HepG2 (cell line): ENCODE measurements around the gene CDRT15. TPM values are rescaled to one million over a fixed set of nuclear protein-coding genes. Genes with fewer than 3 reads are reported as not detected.

ENCODE experiments used
- CEBPB ChIP-seq: IDR thresholded peaks from 2 replicates; pipeline ENCODE4 v1.6.1; 2011; ENCODE audit warnings: low read depth, low read length, improper control_type of control experiment, borderline replicate concordance
- CEBPG ChIP-seq: IDR thresholded peaks from 2 replicates; pipeline ENCODE4 v1.6.1; 2016
- DMAP1 ChIP-seq: IDR thresholded peaks from 2 replicates; pipeline ENCODE4 v1.6.1; 2016
- FOXA1 ChIP-seq, 2 experiments: fragments of 450-650 bp in 1 of 2; sonication (generic) in 1 of 2; formaldehyde crosslinking in 1 of 2; IDR thresholded peaks; 2 replicates each; pipeline versions ENCODE4 v1.4.0 to v1.6.1; 2016 to 2020; ENCODE audit warnings: missing genetic modification reagents in 1 of 2
- FOXO1 ChIP-seq: sonication (generic); formaldehyde crosslinking; IDR thresholded peaks from 2 replicates; pipeline ENCODE4 v1.4.0; 2020; ENCODE audit warnings: missing genetic modification reagents
- HMG20A ChIP-seq: IDR thresholded peaks from 2 replicates; pipeline ENCODE4 v1.6.1; 2016; ENCODE audit warnings: borderline replicate concordance
- IKZF4 ChIP-seq: sonication (generic); formaldehyde crosslinking; IDR thresholded peaks from 2 replicates; pipeline ENCODE4 v1.5.1; 2020; ENCODE audit warnings: borderline replicate concordance, mild to moderate bottlenecking, low read depth, missing genetic modification reagents; ENCODE audit errors: not compliant biosample characterization
- JUNB ChIP-seq: sonication (generic); formaldehyde crosslinking; IDR thresholded peaks from 2 replicates; pipeline ENCODE4 v1.8.0; 2022; ENCODE audit warnings: missing genetic modification reagents, mild to moderate bottlenecking, borderline replicate concordance
- MATR3 ChIP-seq: sonication (generic); formaldehyde crosslinking; IDR thresholded peaks from 2 replicates; pipeline ENCODE4 v1.4.0; 2020; ENCODE audit warnings: missing genetic modification reagents
- MEIS2 ChIP-seq: sonication (generic); formaldehyde crosslinking; IDR thresholded peaks from 2 replicates; pipeline ENCODE4 v1.9.0; 2021; ENCODE audit warnings: mild to moderate bottlenecking, missing genetic modification reagents
- NFE2 ChIP-seq: sonication (generic); formaldehyde crosslinking; IDR thresholded peaks from 2 replicates; pipeline ENCODE4 v1.4.0; 2020; ENCODE audit warnings: missing genetic modification reagents
- NR2C2 ChIP-seq: sonication (generic); formaldehyde crosslinking; IDR thresholded peaks from 2 replicates; pipeline ENCODE4 v1.4.0; 2020; ENCODE audit warnings: missing genetic modification reagents, mild to moderate bottlenecking, moderate library complexity, borderline replicate concordance
- POGK ChIP-seq: sonication (generic); formaldehyde crosslinking; conservative IDR thresholded peaks from 2 replicates; pipeline ENCODE4 v1.8.0; 2022; ENCODE audit warnings: mild to moderate bottlenecking, moderate library complexity, missing genetic modification reagents
- RERE ChIP-seq: IDR thresholded peaks from 2 replicates; pipeline ENCODE4 v1.6.1; 2016; ENCODE audit warnings: low read depth, missing genetic modification reagents, missing compliant biosample characterization
- SOX5 ChIP-seq: IDR thresholded peaks from 2 replicates; pipeline ENCODE4 v1.6.1; 2016; ENCODE audit warnings: borderline replicate concordance
- SOX6 ChIP-seq, 2 experiments: fragments of 450-650 bp in 1 of 2; sonication (generic) in 1 of 2; formaldehyde crosslinking in 1 of 2; IDR thresholded peaks; 2 replicates each; pipeline versions ENCODE4 v1.4.0 to v1.6.1; 2017 to 2020; ENCODE audit warnings: antibody characterized with exemption in 1 of 2, mild to moderate bottlenecking in 1 of 2, missing genetic modification reagents in 1 of 2
- SP140L ChIP-seq: sonication (generic); formaldehyde crosslinking; IDR thresholded peaks from 2 replicates; pipeline ENCODE4 v1.4.0; 2020; ENCODE audit warnings: missing genetic modification reagents, borderline replicate concordance
- TBX2 ChIP-seq: sonication (generic); formaldehyde crosslinking; IDR thresholded peaks from 2 replicates; pipeline ENCODE4 v1.5.0; 2020; ENCODE audit warnings: missing genetic modification reagents, mild to moderate bottlenecking, borderline replicate concordance
- TFAP4 ChIP-seq: sonication (generic); IDR thresholded peaks from 2 replicates; pipeline ENCODE4 v1.6.1; 2016; ENCODE audit warnings: low read depth, borderline replicate concordance
- THAP11 ChIP-seq: IDR thresholded peaks from 2 replicates; pipeline ENCODE4 v1.6.1; 2016; ENCODE audit warnings: missing biosample characterization, missing genetic modification reagents
- XRCC5 ChIP-seq: fragments of 200-400 bp; formaldehyde crosslinking; optimal IDR thresholded peaks from 2 replicates; pipeline ENCODE3; 2017; ENCODE audit warnings: mild to moderate bottlenecking, low read length
- ZNF589 ChIP-seq: sonication (generic); formaldehyde crosslinking; conservative IDR thresholded peaks from 2 replicates; pipeline ENCODE4 v1.8.0; 2022; ENCODE audit warnings: mild to moderate bottlenecking, moderate library complexity, missing genetic modification reagents
- ZNF672 ChIP-seq: sonication (generic); formaldehyde crosslinking; IDR thresholded peaks from 2 replicates; pipeline ENCODE4 v1.8.1; 2022; ENCODE audit warnings: missing genetic modification reagents
- ZNF713 ChIP-seq: sonication (generic); formaldehyde crosslinking; IDR thresholded peaks from 2 replicates; pipeline ENCODE4 v1.4.0; 2020; ENCODE audit warnings: mild to moderate bottlenecking, missing genetic modification reagents
- polyA plus RNA-seq, 8 experiments: library from polyadenylated mRNA; depleted of rRNA in 3 of 8; stranded (reverse) in 7 of 8; unstranded in 1 of 8; fragments of >200 nt; fragmentation: Illumina TruSeq in 4 of 8; extraction: Trizol in 4 of 8; gene quantifications; 2 replicates each; pipeline versions ENCODE4 v1.2.1 to v1.2.3, GENCODE V29; 2011 to 2016; ENCODE audit warnings: low read depth in 4 of 8, missing spikeins in 1 of 8, mixed read lengths in 1 of 8; ENCODE audit not compliant: insufficient read depth in 1 of 8
- total RNA-seq, 5 experiments: library from RNA; depleted of rRNA; stranded (reverse); fragments of >200 nt; fragmentation: Illumina TruSeq; extraction: Trizol; gene quantifications; 2 replicates each; pipeline ENCODE4 v1.2.3, GENCODE V29; 2016; ENCODE audit warnings: low read depth in 1 of 5

Gene CDRT15
- total and polyA plus RNA-seq, 2 of the 13 experiments (the other 11 are each of a cell fraction or from before 2014, with no cell fraction given): not detected

GRCh38 chr17:14209215-14209614 lies 27.4 kb downstream of the CDRT15 start (continued):
- TF ChIP-seq ZNF589 (no peak), DMAP1 (CRISPR knock-in tag) (0 out of 2 replicates have a peak, but pooled peaks have one; percentile 38), RERE (CRISPR knock-in tag) (no peak), ZNF713 (CRISPR knock-in tag) (no peak), HMG20A (CRISPR knock-in tag) (peak; percentile 15; the same call in 1 of the 2 replicates), SOX5 (CRISPR knock-in tag) (peak; percentile 58; the same call in 1 of the 2 replicates), CEBPB (peak; percentile 97), NFE2 (CRISPR knock-in tag) (peak; percentile 64; the same call in 1 of the 2 replicates), TFAP4 (peak; percentile 46; the same call in 1 of the 2 replicates), FOXO1 (CRISPR knock-in tag) (no peak), XRCC5 (peak; percentile 20), JUNB (CRISPR knock-in tag) (peak; percentile 42; the same call in 1 of the 2 replicates), FOXA1 (IDR thresholded peaks at IDR 0.05) (no peak), FOXA1 (CRISPR knock-in tag; IDR thresholded peaks at IDR 0.05) (peak; percentile 31; the same call in 1 of the 2 replicates), POGK (peak; percentile 68; the same call in 1 of the 2 replicates), TBX2 (CRISPR knock-in tag) (peak; percentile 67), NR2C2 (CRISPR knock-in tag) (peak; percentile 25; the same call in 1 of the 2 replicates), MEIS2 (no peak), IKZF4 (no peak), ZNF672 (CRISPR knock-in tag) (no peak), MATR3 (no peak), SP140L (CRISPR knock-in tag) (no peak), THAP11 (CRISPR knock-in tag) (peak; percentile 32; the same call in 1 of the 2 replicates), SOX6 (IDR thresholded peaks at IDR 0.05) (no peak), SOX6 (CRISPR knock-in tag; IDR thresholded peaks at IDR 0.05) (peak; percentile 66), CEBPG (CRISPR knock-in tag) (peak; percentile 93)
